HepG2 (cell line): ENCODE data around the gene LSM5. TPM values are rescaled to one million over a fixed set of nuclear protein-coding genes. Genes with fewer than 3 reads are reported as not detected.

Experiments used
- ATAC-seq: fragments of 200-7000 bp; cut with Tn5 transposase; 3 replicates; pipeline ENCODE4 v1.9.1; 2020; ENCODE audit warnings: mild to moderate bottlenecking, moderate library complexity
- BruUV-seq: library from RNA; stranded (reverse); fragments of 400-500 nt; replicated peaks from 2 replicates; lab custom pipeline; 2021; lab: Mats Ljungman, UMichigan
- CTCF ChIA-PET: fragments of 300-600 bp; formaldehyde crosslinking; extraction: SDS; loops from one replicate; lab custom pipeline; 2021; ENCODE audit warnings: low total read pairs, inconsistent platforms, low intra/inter-chr PET ratio; lab: Yijun Ruan, JAX
- POLR2A ChIA-PET: fragments of 350-600 bp; sonication (Branson Sonifier 250); formaldehyde crosslinking; loops from one replicate; lab custom pipeline; 2020; ENCODE audit warnings: antibody characterized with exemption, inconsistent platforms; lab: Yijun Ruan, JAX
- DNase-seq: peaks from one replicate; pipeline ENCODE4 v3.0.0-alpha.2; 2015; ENCODE audit warnings: low spot score
- FAIRE-seq: peaks from 3 replicates; lab custom pipeline; 2011; peaks lifted over from hg19 to GRCh38; lab: Jason Lieb, UNC
- H2AFZ ChIP-seq: one replicate; pipeline ENCODE4 v1.6.1; 2011; ENCODE audit warnings: low read length, inconsistent platforms
- H3K27ac ChIP-seq: fragments of 300-600 bp; 3 replicates; pipeline ENCODE4 v1.8.0; 2011; ENCODE audit warnings: mixed run types, mild to moderate bottlenecking, mixed read lengths, low read length, inconsistent platforms; ENCODE audit not compliant: insufficient read depth; ENCODE audit errors: extremely low read length
- H3K27me3 ChIP-seq, 2 experiments: fragments of 200-600 bp in 1 of 2; 2 replicates in 1 of 2; 3 replicates in 1 of 2; pipeline versions ENCODE4 v1.6.0 to v1.8.0; 2011; ENCODE audit warnings: low read length in 2 of 2, mild to moderate bottlenecking in 2 of 2, moderate library complexity in 2 of 2, inconsistent platforms in 1 of 2; ENCODE audit not compliant: insufficient read depth in 2 of 2, control insufficient read depth in 1 of 2
- H3K36me3 ChIP-seq, 2 experiments: fragments of 200-600 bp in 1 of 2; replicated peaks in 1 of 2; 2 replicates in 1 of 2; 3 replicates in 1 of 2; pipeline versions ENCODE4 v1.5.1 to v1.8.0; 2011; ENCODE audit warnings: low read length in 2 of 2, inconsistent platforms in 1 of 2; ENCODE audit not compliant: insufficient read depth in 2 of 2, control insufficient read depth in 1 of 2
- H3K4me1 ChIP-seq: 2 replicates; pipeline ENCODE4 v1.5.1; 2012; ENCODE audit warnings: low read length, inconsistent platforms; ENCODE audit not compliant: insufficient read depth
- H3K4me2 ChIP-seq: 2 replicates; pipeline ENCODE4 v1.6.0; 2011; ENCODE audit warnings: low read depth, low read length, inconsistent platforms
- H3K4me3 ChIP-seq, 3 experiments: fragments of 200-600 bp in 1 of 3; sonication (generic), shearing (Covaris generic) in 1 of 3; replicated peaks in 1 of 3; 2 replicates each; pipeline ENCODE4 v1.5.1; 2011 to 2016; ENCODE audit warnings: low read length in 3 of 3, inconsistent platforms in 2 of 3, low read depth in 2 of 3, mild to moderate bottlenecking in 2 of 3, control low read depth in 1 of 3, mixed read lengths in 1 of 3; ENCODE audit not compliant: insufficient read depth in 1 of 3
- H3K79me2 ChIP-seq: one replicate; pipeline ENCODE4 v1.6.1; 2011; ENCODE audit warnings: low read length, inconsistent platforms; ENCODE audit not compliant: insufficient read depth
- H3K9ac ChIP-seq: 2 replicates; pipeline ENCODE4 v1.6.0; 2011; ENCODE audit warnings: mild to moderate bottlenecking, low read depth, low read length, inconsistent platforms; ENCODE audit not compliant: insufficient read depth
- H3K9me3 ChIP-seq: 2 replicates; pipeline ENCODE4 v1.5.1; 2012; ENCODE audit warnings: mild to moderate bottlenecking, low read length
- H4K20me1 ChIP-seq: 2 replicates; pipeline ENCODE4 v1.6.0; 2011; ENCODE audit warnings: inconsistent platforms, mild to moderate bottlenecking, low read length, moderate library complexity; ENCODE audit not compliant: insufficient read depth
- GFI1 ChIP-seq: sonication (generic); formaldehyde crosslinking; IDR thresholded peaks from 2 replicates; pipeline ENCODE4 v1.5.0; 2020; ENCODE audit warnings: missing genetic modification reagents, mild to moderate bottlenecking, borderline replicate concordance
- JARID2 ChIP-seq: sonication (generic); formaldehyde crosslinking; IDR thresholded peaks from 2 replicates; pipeline ENCODE4 v1.8.1; 2023; ENCODE audit warnings: missing genetic modification reagents, inconsistent platforms; ENCODE audit not compliant: insufficient replicate concordance
- MED13 ChIP-seq: sonication (generic); formaldehyde crosslinking; IDR thresholded peaks from 2 replicates; pipeline ENCODE4 v1.5.0; 2020; ENCODE audit warnings: missing genetic modification reagents
- RFXAP ChIP-seq: sonication (generic); formaldehyde crosslinking; IDR thresholded peaks from 2 replicates; pipeline ENCODE4 v1.4.0; 2020; ENCODE audit warnings: missing genetic modification reagents, borderline replicate concordance
- SKI ChIP-seq: fragments of 450-650 bp; IDR thresholded peaks from one replicate; pipeline ENCODE4 v1.6.1; 2018; ENCODE audit warnings: mild to moderate bottlenecking; ENCODE audit not compliant: partially characterized antibody
- SP4 ChIP-seq: sonication (generic); formaldehyde crosslinking; IDR thresholded peaks from 2 replicates; pipeline ENCODE4 v1.8.1; 2023; ENCODE audit warnings: mild to moderate bottlenecking, missing genetic modification reagents
- ZNF510 ChIP-seq: sonication (generic); formaldehyde crosslinking; IDR thresholded peaks from 2 replicates; pipeline ENCODE4 v1.4.0; 2020; ENCODE audit warnings: low read depth, mild to moderate bottlenecking, missing genetic modification reagents
- WGBS: methylation state at CpG from one replicate; pipeline ENCODE4 v1.1.6; 2017; ENCODE audit warnings: low lambda C conversion rate; 5-methylcytosine and 5-hydroxymethylcytosine counted together
- in situ Hi-C: cut with HindIII; loops from 2 replicates; pipeline ENCODE4 v1.10.0; 2017; ENCODE audit warnings: low pct_unique_long_range_greater_than_20kb; ENCODE audit not compliant: extremely low pct_ligation_motif_present
- intact Hi-C: fragments of 100-400 bp; cut with micrococcal nuclease; formaldehyde crosslinking; loops from one replicate; pipeline ENCODE4 v1.10.0; 2022; ENCODE audit not compliant: unreplicated experiment
- polyA plus RNA-seq, 8 experiments: library from polyadenylated mRNA; depleted of rRNA in 3 of 8; stranded (reverse) in 7 of 8; unstranded in 1 of 8; fragments of >200 nt; fragmentation: Illumina TruSeq in 4 of 8; extraction: Trizol in 4 of 8; gene quantifications; 2 replicates each; pipeline versions ENCODE4 v1.2.1 to v1.2.3, GENCODE V29; 2011 to 2016; ENCODE audit warnings: low read depth in 4 of 8, missing spikeins in 1 of 8, mixed read lengths in 1 of 8; ENCODE audit not compliant: insufficient read depth in 1 of 8
- total RNA-seq, 5 experiments: library from RNA; depleted of rRNA; stranded (reverse); fragments of >200 nt; fragmentation: Illumina TruSeq; extraction: Trizol; gene quantifications; 2 replicates each; pipeline ENCODE4 v1.2.3, GENCODE V29; 2016; ENCODE audit warnings: low read depth in 1 of 5
- TF ChIP-seq, protein P1 (sequence below): sonication (generic); formaldehyde crosslinking; IDR thresholded peaks from 2 replicates; pipeline ENCODE4 v1.4.0; 2020; ENCODE audit warnings: low read depth, missing genetic modification reagents
- TF ChIP-seq, protein P2 (sequence below): sonication (generic); formaldehyde crosslinking; IDR thresholded peaks from 2 replicates; pipeline ENCODE4 v1.4.0; 2020; ENCODE audit warnings: missing genetic modification reagents
- TF ChIP-seq, protein P3 (sequence below): sonication (generic); formaldehyde crosslinking; conservative IDR thresholded peaks from 2 replicates; pipeline ENCODE4 v1.5.0; 2020; ENCODE audit warnings: missing genetic modification reagents

Gene LSM5
- total and polyA plus RNA-seq, 2 of the 13 experiments (the other 11 are each of a cell fraction or from before 2014, with no cell fraction given): 30.3 to 183 TPM

DNA sequence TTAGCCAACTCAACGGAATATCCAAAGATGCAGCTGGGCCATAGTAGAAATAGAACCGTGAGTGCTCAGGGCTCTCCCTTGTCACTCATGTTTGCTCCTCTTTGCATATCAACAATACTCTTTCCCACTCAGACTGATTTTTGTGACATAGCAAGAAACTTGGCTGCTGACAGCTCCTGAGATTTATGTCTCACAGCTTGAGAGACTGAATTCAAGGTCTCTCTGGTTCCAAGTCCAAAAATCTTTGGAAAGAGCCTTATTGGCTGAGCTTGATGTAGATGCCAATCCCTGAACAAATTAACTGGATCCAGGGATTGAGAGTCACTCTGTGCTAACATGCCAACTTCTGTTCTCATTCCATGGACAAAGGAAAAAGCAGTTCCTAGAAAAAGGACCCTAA is 30.4 kb downstream of the LSM5 start:
- FAIRE-seq (no peak), ATAC-seq (no peak)
- H3K36me3 ChIP-seq: no peaks in the 10 kb centered on the region
- ChIA-PET POLR2A (no interaction called here), CTCF (no interaction called here)
- H3K4me3 ChIP-seq: no peak overlapping the region
- in situ Hi-C loops (no loop called here), intact Hi-C loops (no loop called here)
- no TSS peak for BruUV-seq
- WGBS: 11% methylated on average over 2 of the region's 2 CpGs
- H3K79me2 ChIP-seq: no peaks in the 10 kb centered on the region
- no peaks in the 10 kb centered on the region for H3K27me3 ChIP-seq
- H2AFZ ChIP-seq: no peak overlapping the region
- TF ChIP-seq MED13: no peak
- TF ChIP-seq, all 625 proteins: peak for 0
- Histone ChIP-seq H3K9me3 (no peaks in the 10 kb centered on the region), H4K20me1 (no peaks in the 10 kb centered on the region), H3K9ac (no peak overlapping the region), H3K4me2 (no peak overlapping the region), H3K27ac (no peak overlapping the region), H3K4me1 (peaks cover 20% of the 10 kb centered on the region)
- DNase-seq: no peak

DNA sequence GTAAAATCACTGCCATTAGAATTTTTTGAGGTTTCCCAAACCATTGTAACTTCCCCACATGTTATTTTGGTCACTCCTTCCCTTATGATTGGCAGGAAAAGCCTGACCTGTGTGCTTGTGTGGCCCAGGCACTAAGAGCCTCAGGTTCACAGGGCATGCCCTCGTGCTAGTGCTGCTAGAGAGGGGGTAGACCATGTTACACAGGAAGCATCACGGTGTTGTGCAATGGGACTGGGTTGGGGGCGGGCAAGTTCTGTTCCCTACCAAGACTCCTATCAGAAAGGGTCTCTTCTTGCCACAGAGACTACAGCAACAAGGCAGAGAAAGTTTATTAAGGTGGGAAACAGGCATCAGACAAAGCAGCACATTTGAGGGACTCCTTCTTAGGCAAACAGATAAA is 32.2 kb downstream of the LSM5 start:
- Histone ChIP-seq H2AFZ (no peak overlapping the region), H3K9me3 (no peaks in the 10 kb centered on the region), H3K4me3 (no peak overlapping the region), H3K4me2 (no peak overlapping the region), H3K4me1 (peaks cover 20% of the 10 kb centered on the region), H3K79me2 (no peaks in the 10 kb centered on the region), H3K27ac (no peak overlapping the region), H3K27me3 (no peaks in the 10 kb centered on the region), H3K9ac (no peak overlapping the region), H3K36me3 (no peaks in the 10 kb centered on the region), H4K20me1 (no peaks in the 10 kb centered on the region)
- ATAC-seq (no peak), DNase-seq (no peak), FAIRE-seq (no peak)
- ChIA-PET CTCF (no interaction called here), POLR2A (no interaction called here)
- intact Hi-C loops (no loop called here), in situ Hi-C loops (no loop called here)
- no TSS peak for BruUV-seq
- WGBS: 0% methylated on average over 3 of the region's 3 CpGs
- no peak for TF ChIP-seq SKI
- TF ChIP-seq SP4 (CRISPR knock-in tag): no peak
- TF ChIP-seq ZNF510 (CRISPR knock-in tag): no peak
- TF ChIP-seq RFXAP (CRISPR knock-in tag): no peak
- TF ChIP-seq, protein P1, sequence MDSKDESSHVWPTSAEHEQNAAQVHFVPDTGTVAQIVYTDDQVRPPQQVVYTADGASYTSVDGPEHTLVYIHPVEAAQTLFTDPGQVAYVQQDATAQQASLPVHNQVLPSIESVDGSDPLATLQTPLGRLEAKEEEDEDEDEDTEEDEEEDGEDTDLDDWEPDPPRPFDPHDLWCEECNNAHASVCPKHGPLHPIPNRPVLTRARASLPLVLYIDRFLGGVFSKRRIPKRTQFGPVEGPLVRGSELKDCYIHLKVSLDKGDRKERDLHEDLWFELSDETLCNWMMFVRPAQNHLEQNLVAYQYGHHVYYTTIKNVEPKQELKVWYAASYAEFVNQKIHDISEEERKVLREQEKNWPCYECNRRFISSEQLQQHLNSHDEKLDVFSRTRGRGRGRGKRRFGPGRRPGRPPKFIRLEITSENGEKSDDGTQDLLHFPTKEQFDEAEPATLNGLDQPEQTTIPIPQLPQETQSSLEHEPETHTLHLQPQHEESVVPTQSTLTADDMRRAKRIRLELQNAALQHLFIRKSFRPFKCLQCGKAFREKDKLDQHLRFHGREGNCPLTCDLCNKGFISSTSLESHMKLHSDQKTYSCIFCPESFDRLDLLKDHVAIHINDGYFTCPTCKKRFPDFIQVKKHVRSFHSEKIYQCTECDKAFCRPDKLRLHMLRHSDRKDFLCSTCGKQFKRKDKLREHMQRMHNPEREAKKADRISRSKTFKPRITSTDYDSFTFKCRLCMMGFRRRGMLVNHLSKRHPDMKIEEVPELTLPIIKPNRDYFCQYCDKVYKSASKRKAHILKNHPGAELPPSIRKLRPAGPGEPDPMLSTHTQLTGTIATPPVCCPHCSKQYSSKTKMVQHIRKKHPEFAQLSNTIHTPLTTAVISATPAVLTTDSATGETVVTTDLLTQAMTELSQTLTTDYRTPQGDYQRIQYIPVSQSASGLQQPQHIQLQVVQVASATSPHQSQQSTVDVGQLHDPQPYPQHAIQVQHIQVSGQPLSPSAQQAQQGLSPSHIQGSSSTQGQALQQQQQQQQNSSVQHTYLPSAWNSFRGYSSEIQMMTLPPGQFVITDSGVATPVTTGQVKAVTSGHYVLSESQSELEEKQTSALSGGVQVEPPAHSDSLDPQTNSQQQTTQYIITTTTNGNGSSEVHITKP: no peak
- TF ChIP-seq, protein P2, sequence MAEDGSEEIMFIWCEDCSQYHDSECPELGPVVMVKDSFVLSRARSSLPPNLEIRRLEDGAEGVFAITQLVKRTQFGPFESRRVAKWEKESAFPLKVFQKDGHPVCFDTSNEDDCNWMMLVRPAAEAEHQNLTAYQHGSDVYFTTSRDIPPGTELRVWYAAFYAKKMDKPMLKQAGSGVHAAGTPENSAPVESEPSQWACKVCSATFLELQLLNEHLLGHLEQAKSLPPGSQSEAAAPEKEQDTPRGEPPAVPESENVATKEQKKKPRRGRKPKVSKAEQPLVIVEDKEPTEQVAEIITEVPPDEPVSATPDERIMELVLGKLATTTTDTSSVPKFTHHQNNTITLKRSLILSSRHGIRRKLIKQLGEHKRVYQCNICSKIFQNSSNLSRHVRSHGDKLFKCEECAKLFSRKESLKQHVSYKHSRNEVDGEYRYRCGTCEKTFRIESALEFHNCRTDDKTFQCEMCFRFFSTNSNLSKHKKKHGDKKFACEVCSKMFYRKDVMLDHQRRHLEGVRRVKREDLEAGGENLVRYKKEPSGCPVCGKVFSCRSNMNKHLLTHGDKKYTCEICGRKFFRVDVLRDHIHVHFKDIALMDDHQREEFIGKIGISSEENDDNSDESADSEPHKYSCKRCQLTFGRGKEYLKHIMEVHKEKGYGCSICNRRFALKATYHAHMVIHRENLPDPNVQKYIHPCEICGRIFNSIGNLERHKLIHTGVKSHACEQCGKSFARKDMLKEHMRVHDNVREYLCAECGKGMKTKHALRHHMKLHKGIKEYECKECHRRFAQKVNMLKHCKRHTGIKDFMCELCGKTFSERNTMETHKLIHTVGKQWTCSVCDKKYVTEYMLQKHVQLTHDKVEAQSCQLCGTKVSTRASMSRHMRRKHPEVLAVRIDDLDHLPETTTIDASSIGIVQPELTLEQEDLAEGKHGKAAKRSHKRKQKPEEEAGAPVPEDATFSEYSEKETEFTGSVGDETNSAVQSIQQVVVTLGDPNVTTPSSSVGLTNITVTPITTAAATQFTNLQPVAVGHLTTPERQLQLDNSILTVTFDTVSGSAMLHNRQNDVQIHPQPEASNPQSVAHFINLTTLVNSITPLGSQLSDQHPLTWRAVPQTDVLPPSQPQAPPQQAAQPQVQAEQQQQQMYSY (CRISPR knock-in tag): no peak
- TF ChIP-seq JARID2: no peak
- no peak for TF ChIP-seq GFI1 (CRISPR knock-in tag)
- TF ChIP-seq, protein P3, sequence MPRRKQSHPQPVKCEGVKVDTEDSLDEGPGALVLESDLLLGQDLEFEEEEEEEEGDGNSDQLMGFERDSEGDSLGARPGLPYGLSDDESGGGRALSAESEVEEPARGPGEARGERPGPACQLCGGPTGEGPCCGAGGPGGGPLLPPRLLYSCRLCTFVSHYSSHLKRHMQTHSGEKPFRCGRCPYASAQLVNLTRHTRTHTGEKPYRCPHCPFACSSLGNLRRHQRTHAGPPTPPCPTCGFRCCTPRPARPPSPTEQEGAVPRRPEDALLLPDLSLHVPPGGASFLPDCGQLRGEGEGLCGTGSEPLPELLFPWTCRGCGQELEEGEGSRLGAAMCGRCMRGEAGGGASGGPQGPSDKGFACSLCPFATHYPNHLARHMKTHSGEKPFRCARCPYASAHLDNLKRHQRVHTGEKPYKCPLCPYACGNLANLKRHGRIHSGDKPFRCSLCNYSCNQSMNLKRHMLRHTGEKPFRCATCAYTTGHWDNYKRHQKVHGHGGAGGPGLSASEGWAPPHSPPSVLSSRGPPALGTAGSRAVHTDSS (CRISPR knock-in tag): no peak
